Erythroblast (primary cell): Measurements from ENCODE around the gene COG5.

Experiments used
- GATA1 ChIP-seq: IDR thresholded peaks from 2 replicates; pipeline ENCODE4 v1.6.1; 2011; ENCODE audit warnings: low read depth, mild to moderate bottlenecking, control low read depth, low read length, moderate library complexity
- POLR2A ChIP-seq: IDR thresholded peaks from 2 replicates; pipeline ENCODE4 v1.6.1; 2011; ENCODE audit warnings: mild to moderate bottlenecking, low read length

DNA sequence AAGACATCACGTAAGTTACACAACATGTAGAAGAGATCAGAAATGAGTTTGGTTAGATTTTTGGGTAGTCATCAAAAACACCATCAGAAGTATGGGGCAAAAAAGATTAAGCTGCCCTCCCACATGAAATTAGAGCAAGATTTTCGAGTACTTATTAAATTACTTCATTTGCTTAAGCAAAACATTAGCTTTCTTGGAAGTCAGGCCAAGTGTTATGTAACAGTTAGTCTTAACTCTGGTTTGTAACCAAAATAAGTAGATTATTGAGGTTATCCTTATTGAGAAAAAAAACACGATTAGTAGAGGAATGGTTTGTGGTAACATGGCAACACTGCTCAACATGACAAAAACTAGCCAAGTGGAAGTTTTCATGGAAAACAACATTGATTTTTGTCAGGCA is 357.0 kb downstream of the COG5 start:
- no peak for TF ChIP-seq POLR2A
- no peak for TF ChIP-seq GATA1
